ENCODE data around the gene CRTC1. TPM values are rescaled to one million over a fixed set of nuclear protein-coding genes. Genes with fewer than 3 reads are reported as not detected.

Gene CRTC1
- total RNA-seq, 1 experiment from 2014 or later = 19.0 TPM

- no peak overlapping the region for H3K27ac Mint-ChIP-seq
- Histone ChIP-seq H3K4ac (ENCODE audit: low read depth, low read length) (no peak overlapping the region), H3K4me1 (ENCODE audit: insufficient read depth, low read length) (no peaks in the 10 kb centered on the region), H2BK15ac (ENCODE audit: low read depth, low read length) (no peak overlapping the region), H3K27me3 (ENCODE audit: insufficient read depth, low read length) (peaks cover 12% of the 10 kb centered on the region; the same call in 1 of the 2 replicates), H4K20me1 (ENCODE audit: control insufficient read depth, insufficient read depth, insufficient read length) (peaks cover 2% of the 10 kb centered on the region), H3K23ac (ENCODE audit: insufficient read length, low read depth, low read length) (no peak overlapping the region), H2AK5ac (ENCODE audit: insufficient read length, low read length) (no peak overlapping the region), H2BK120ac (ENCODE audit: low read depth, low read length, poor library complexity, severe bottlenecking) (no peak overlapping the region), H3K14ac (ENCODE audit: insufficient read depth, low read length) (no peak overlapping the region), H3K9me3 (ENCODE audit: control insufficient read depth, low read depth, low read length) (no peaks in the 10 kb centered on the region), H2BK12ac (ENCODE audit: insufficient read length, low read depth, low read length) (no peak overlapping the region), H3K9ac (ENCODE audit: extremely low read depth, insufficient read length, low read length) (no peak overlapping the region), H3K79me2 (ENCODE audit: insufficient read depth, low read length) (no peaks in the 10 kb centered on the region), H3K4me2 (ENCODE audit: insufficient read depth, insufficient read length, low read length) (no peak overlapping the region), H2BK20ac (ENCODE audit: low read depth, low read length, poor library complexity, severe bottlenecking) (no peak overlapping the region), H3K56ac (ENCODE audit: insufficient read length, low read depth, low read length) (no peak overlapping the region), H4K8ac (replicated peaks; ENCODE audit: insufficient read length, low read depth, low read length) (no peak overlapping the region), H4K5ac (ENCODE audit: insufficient read length, low read depth, low read length) (no peak overlapping the region), H3K18ac (ENCODE audit: insufficient read length, low read depth, low read length) (no peak overlapping the region), H3K79me1 (ENCODE audit: insufficient read depth, low read depth, low read length, poor library complexity, severe bottlenecking) (no peaks in the 10 kb centered on the region), H3T11ph (ENCODE audit: low read length) (no peak overlapping the region), H3K23me2 (ENCODE audit: insufficient read length, low read depth, low read length, poor library complexity, severe bottlenecking) (no peaks in the 10 kb centered on the region), H2BK5ac (ENCODE audit: insufficient read length, low read length) (no peak overlapping the region), H3K27ac (ENCODE audit: insufficient read length, low read depth, low read length) (no peak overlapping the region), H4K91ac (ENCODE audit: insufficient read length, low read depth, low read length) (no peak overlapping the region), H2AFZ (ENCODE audit: low read length) (no peak overlapping the region)
- H3K9me3 Mint-ChIP-seq = no peaks in the 10 kb centered on the region
- peaks cover 8 to 10% of the 10 kb centered on the region in 2 experiments; a peak in 3 of 4 replicates for H3K4me1 Mint-ChIP-seq
- peaks cover 0 to 11% (median 0%) of the 10 kb centered on the region in 3 experiments; a peak in 2 of 7 replicates for H3K36me3 Mint-ChIP-seq (ENCODE audit: insufficient read depth in 1 of 3, low read depth in 3 of 3)
- TF ChIP-seq, protein P1, sequence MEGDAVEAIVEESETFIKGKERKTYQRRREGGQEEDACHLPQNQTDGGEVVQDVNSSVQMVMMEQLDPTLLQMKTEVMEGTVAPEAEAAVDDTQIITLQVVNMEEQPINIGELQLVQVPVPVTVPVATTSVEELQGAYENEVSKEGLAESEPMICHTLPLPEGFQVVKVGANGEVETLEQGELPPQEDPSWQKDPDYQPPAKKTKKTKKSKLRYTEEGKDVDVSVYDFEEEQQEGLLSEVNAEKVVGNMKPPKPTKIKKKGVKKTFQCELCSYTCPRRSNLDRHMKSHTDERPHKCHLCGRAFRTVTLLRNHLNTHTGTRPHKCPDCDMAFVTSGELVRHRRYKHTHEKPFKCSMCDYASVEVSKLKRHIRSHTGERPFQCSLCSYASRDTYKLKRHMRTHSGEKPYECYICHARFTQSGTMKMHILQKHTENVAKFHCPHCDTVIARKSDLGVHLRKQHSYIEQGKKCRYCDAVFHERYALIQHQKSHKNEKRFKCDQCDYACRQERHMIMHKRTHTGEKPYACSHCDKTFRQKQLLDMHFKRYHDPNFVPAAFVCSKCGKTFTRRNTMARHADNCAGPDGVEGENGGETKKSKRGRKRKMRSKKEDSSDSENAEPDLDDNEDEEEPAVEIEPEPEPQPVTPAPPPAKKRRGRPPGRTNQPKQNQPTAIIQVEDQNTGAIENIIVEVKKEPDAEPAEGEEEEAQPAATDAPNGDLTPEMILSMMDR (conservative IDR thresholded peaks at IDR 0.05) = no peak
- no peak overlapping the region for H3K4me3 Mint-ChIP-seq
- no CpG with 5 or more reads among the region's 19 CpGs for WGBS (ENCODE audit: extremely low coverage, insufficient read length, low lambda C conversion rate)
- peaks cover 55% of the 10 kb centered on the region for H3K27me3 Mint-ChIP-seq (ENCODE audit: low read depth)
- DNase-seq = no peak
These were observed 76.0 kb downstream of the CRTC1 start for GRCh38 chr19:18759304-18759994.

Data from H9 (cell line).